PFSK-1 (cell line): ENCODE results near the gene IDH3A.

Source experiments
- FOXP2 ChIP-seq: optimal IDR thresholded peaks from 2 replicates; pipeline ENCODE3; 2011; ENCODE audit warnings: borderline replicate concordance, control low read depth, inconsistent platforms; ENCODE audit not compliant: insufficient read depth; ENCODE audit errors: extremely low read length, extremely low read depth
- POLR2AphosphoS5 ChIP-seq: IDR thresholded peaks from 2 replicates; pipeline ENCODE4 v1.6.1; 2012; ENCODE audit warnings: low read depth, mild to moderate bottlenecking, control low read depth, low read length, moderate library complexity
- REST ChIP-seq, 2 experiments: IDR thresholded peaks; 2 replicates each; pipeline versions ENCODE4 v1.6.1 to v1.8.0; 2011 to 2012; ENCODE audit warnings: low read depth in 2 of 2, low read length in 2 of 2, control low read depth in 1 of 2, inconsistent platforms in 1 of 2, mild to moderate bottlenecking in 1 of 2, moderate library complexity in 1 of 2; ENCODE audit not compliant: insufficient read depth in 1 of 2
- SIN3A ChIP-seq: IDR thresholded peaks from 2 replicates; pipeline ENCODE4 v1.6.1; 2012; ENCODE audit warnings: mild to moderate bottlenecking, low read length, moderate library complexity, borderline replicate concordance; ENCODE audit not compliant: insufficient read depth
- TAF1 ChIP-seq: IDR thresholded peaks from 2 replicates; pipeline ENCODE4 v1.6.1; 2012; ENCODE audit warnings: low read length, control low read depth, borderline replicate concordance; ENCODE audit not compliant: insufficient read depth

The IDH3A gene

GRCh38 chr15:78131295-78132061, 17.7 kb upstream of the IDH3A start, which contains the start of gene CIB2:
Gene CIB2, minus strand, starts transcription at chr15:78131445. Its CDS starts 230 bp downstream, at chr15:78131215.
- TF ChIP-seq TAF1 (no peak), SIN3A (no peak), REST (IDR thresholded peaks at IDR 0.05; ENCODE audit: insufficient read depth in 1 of 2, low read depth in 2 of 2, low read length in 2 of 2) (no peak), POLR2AphosphoS5 (0 out of 2 replicates have a peak, but pooled peaks have one; percentile 35), FOXP2 (peak; percentile 91)

GRCh38 chr15:78133801-78134200, 15.4 kb upstream of the IDH3A start:
- TF ChIP-seq REST (IDR thresholded peaks at IDR 0.05; ENCODE audit: insufficient read depth in 1 of 2, low read depth in 2 of 2, low read length in 2 of 2) (no peak), FOXP2 (no peak), TAF1 (no peak)

GRCh38 chr15:78139578-78139977, 9.6 kb upstream of the IDH3A start:
- TF ChIP-seq FOXP2 = no peak
- TF ChIP-seq TAF1 = no peak

GRCh38 chr15:78140292-78140691, 8.9 kb upstream of the IDH3A start:
- no peak for TF ChIP-seq TAF1
- TF ChIP-seq REST (IDR thresholded peaks at IDR 0.05; ENCODE audit: insufficient read depth in 1 of 2, low read depth in 2 of 2, low read length in 2 of 2) = no peak

- no peak for TF ChIP-seq FOXP2
- no peak for TF ChIP-seq REST (IDR thresholded peaks at IDR 0.05; ENCODE audit: insufficient read depth in 1 of 2, low read depth in 2 of 2, low read length in 2 of 2)
- TF ChIP-seq TAF1 = no peak
- TF ChIP-seq POLR2AphosphoS5 = no peak
- no peak for TF ChIP-seq SIN3A
Measured at GRCh38 chr15:78142332-78142731, 6.8 kb upstream of the IDH3A start.
